Nephron (organoid): ENCODE results near the gene FOXP3.

ENCODE experiments used
- H3K27ac Mint-ChIP-seq, 3 experiments: 2 replicates each; pipeline ENCODE4 v1.8.0; 2020; ENCODE audit warnings: mixed read lengths in 3 of 3, mild to moderate bottlenecking in 2 of 3, moderate library complexity in 1 of 3
- H3K27me3 Mint-ChIP-seq: 2 replicates; pipeline ENCODE4 v1.8.0; 2021; ENCODE audit warnings: low read depth, mild to moderate bottlenecking, moderate library complexity, mixed read lengths
- H3K36me3 Mint-ChIP-seq: 2 replicates; pipeline ENCODE4 v1.8.0; 2020; ENCODE audit warnings: low read depth, mixed read lengths
- H3K4me1 Mint-ChIP-seq: 2 replicates; pipeline ENCODE4 v1.8.0; 2020; ENCODE audit warnings: mixed read lengths
- H3K4me3 Mint-ChIP-seq, 3 experiments: 2 replicates each; pipeline ENCODE4 v1.8.0; 2020; ENCODE audit warnings: mild to moderate bottlenecking in 3 of 3, mixed read lengths in 3 of 3, moderate library complexity in 2 of 3
- H3K9me3 Mint-ChIP-seq: 2 replicates; pipeline ENCODE4 v1.8.0; 2020; ENCODE audit warnings: mixed read lengths
- CTCF ChIP-seq, 3 experiments: fragments of 200-600 bp; sonication (generic); IDR thresholded peaks; one replicate each; pipeline ENCODE4 v1.5.0; 2021; ENCODE audit warnings: antibody characterized with exemption in 3 of 3; ENCODE audit not compliant: unreplicated experiment in 3 of 3

FOXP3 gene

GRCh38 chrX:49214416-49214815 lies 50.1 kb downstream of the FOXP3 start:
- Mint-ChIP-seq H3K27me3 (peaks cover 10% of the 10 kb centered on the region), H3K27ac (no peak overlapping the region), H3K36me3 (no peaks in the 10 kb centered on the region), H3K4me1 (no peaks in the 10 kb centered on the region), H3K4me3 (no peak overlapping the region), H3K9me3 (peaks cover 25% of the 10 kb centered on the region)
- TF ChIP-seq CTCF (IDR thresholded peaks at IDR 0.05; ENCODE audit: unreplicated experiment in 3 of 3): no peak

- peaks cover 23% of the 10 kb centered on the region for H3K9me3 Mint-ChIP-seq
- no peak overlapping the region for H3K4me3 Mint-ChIP-seq
- no peaks in the 10 kb centered on the region for H3K36me3 Mint-ChIP-seq
- TF ChIP-seq CTCF (IDR thresholded peaks at IDR 0.05; ENCODE audit: unreplicated experiment in 3 of 3): no peak
- no peaks in the 10 kb centered on the region for H3K4me1 Mint-ChIP-seq
- H3K27ac Mint-ChIP-seq: no peak overlapping the region
- H3K27me3 Mint-ChIP-seq: peaks cover 6% of the 10 kb centered on the region
Observed at GRCh38 chrX:49212861-49213260, 51.6 kb downstream of the FOXP3 start.

- Mint-ChIP-seq H3K4me3 (no peak overlapping the region), H3K9me3 (peaks cover 21% of the 10 kb centered on the region), H3K4me1 (no peaks in the 10 kb centered on the region), H3K27ac (no peak overlapping the region), H3K27me3 (peaks cover 6% of the 10 kb centered on the region), H3K36me3 (no peaks in the 10 kb centered on the region)
- no peak for TF ChIP-seq CTCF (IDR thresholded peaks at IDR 0.05; ENCODE audit: unreplicated experiment in 3 of 3)
Observed at GRCh38 chrX:49212209-49212608, 52.3 kb downstream of the FOXP3 start.

GRCh38 chrX:49211074-49211473 lies 53.4 kb downstream of the FOXP3 start:
- no peak for TF ChIP-seq CTCF (IDR thresholded peaks at IDR 0.05; ENCODE audit: unreplicated experiment in 3 of 3)
- Mint-ChIP-seq H3K4me1 (no peaks in the 10 kb centered on the region), H3K9me3 (peaks cover 17% of the 10 kb centered on the region), H3K4me3 (no peak overlapping the region), H3K27me3 (peaks cover 5% of the 10 kb centered on the region), H3K36me3 (no peaks in the 10 kb centered on the region), H3K27ac (no peak overlapping the region)

- no peak overlapping the region for H3K27ac Mint-ChIP-seq
- TF ChIP-seq CTCF (IDR thresholded peaks at IDR 0.05; ENCODE audit: unreplicated experiment in 3 of 3): no peak
- peaks cover 3% of the 10 kb centered on the region for H3K27me3 Mint-ChIP-seq
- no peaks in the 10 kb centered on the region for H3K4me1 Mint-ChIP-seq
- H3K9me3 Mint-ChIP-seq: peaks cover 17% of the 10 kb centered on the region
- H3K36me3 Mint-ChIP-seq: no peaks in the 10 kb centered on the region
- H3K4me3 Mint-ChIP-seq: no peak overlapping the region
Observed at GRCh38 chrX:49210406-49210805, 54.1 kb downstream of the FOXP3 start.

GRCh38 chrX:49209434-49210251 lies 54.9 kb downstream of the FOXP3 start:
- TF ChIP-seq CTCF (IDR thresholded peaks at IDR 0.05; ENCODE audit: unreplicated experiment in 3 of 3): no peak
- Mint-ChIP-seq H3K4me1 (no peaks in the 10 kb centered on the region), H3K4me3 (no peak overlapping the region), H3K9me3 (peaks cover 12% of the 10 kb centered on the region), H3K27ac (no peak overlapping the region), H3K27me3 (peaks cover 3% of the 10 kb centered on the region), H3K36me3 (no peaks in the 10 kb centered on the region)
